ENCODE measurements around the gene GNAQ. TPM values are rescaled to one million over a fixed set of nuclear protein-coding genes. Genes with fewer than 3 reads are reported as not detected.

GNAQ gene
- total RNA-seq, 1 experiment from 2014 or later = 34.1 TPM

- H3K36me3 Mint-ChIP-seq (ENCODE audit: insufficient read depth, unreplicated experiment) = peaks cover 33% of the 10 kb centered on the region
- BruUV-seq (replicated peaks) = TSS peak; percentile 27
- TF ChIP-seq, protein P1, sequence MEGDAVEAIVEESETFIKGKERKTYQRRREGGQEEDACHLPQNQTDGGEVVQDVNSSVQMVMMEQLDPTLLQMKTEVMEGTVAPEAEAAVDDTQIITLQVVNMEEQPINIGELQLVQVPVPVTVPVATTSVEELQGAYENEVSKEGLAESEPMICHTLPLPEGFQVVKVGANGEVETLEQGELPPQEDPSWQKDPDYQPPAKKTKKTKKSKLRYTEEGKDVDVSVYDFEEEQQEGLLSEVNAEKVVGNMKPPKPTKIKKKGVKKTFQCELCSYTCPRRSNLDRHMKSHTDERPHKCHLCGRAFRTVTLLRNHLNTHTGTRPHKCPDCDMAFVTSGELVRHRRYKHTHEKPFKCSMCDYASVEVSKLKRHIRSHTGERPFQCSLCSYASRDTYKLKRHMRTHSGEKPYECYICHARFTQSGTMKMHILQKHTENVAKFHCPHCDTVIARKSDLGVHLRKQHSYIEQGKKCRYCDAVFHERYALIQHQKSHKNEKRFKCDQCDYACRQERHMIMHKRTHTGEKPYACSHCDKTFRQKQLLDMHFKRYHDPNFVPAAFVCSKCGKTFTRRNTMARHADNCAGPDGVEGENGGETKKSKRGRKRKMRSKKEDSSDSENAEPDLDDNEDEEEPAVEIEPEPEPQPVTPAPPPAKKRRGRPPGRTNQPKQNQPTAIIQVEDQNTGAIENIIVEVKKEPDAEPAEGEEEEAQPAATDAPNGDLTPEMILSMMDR (IDR thresholded peaks at IDR 0.05; ENCODE audit: unreplicated experiment) = no peak
- CTCF ChIA-PET = no interaction called here
- peak overlapping the region; percentile 95 for H3K4me3 Mint-ChIP-seq (ENCODE audit: low read depth, unreplicated experiment)
- H3K27ac Mint-ChIP-seq (ENCODE audit: unreplicated experiment) = no peak overlapping the region
- no peak for DNase-seq
- intact Hi-C loops (cut with micrococcal nuclease; ENCODE audit: unreplicated experiment) = no loop called here
- H3K9me3 Mint-ChIP-seq (ENCODE audit: low read depth, unreplicated experiment) = no peaks in the 10 kb centered on the region
- peaks cover 24% of the 10 kb centered on the region for H3K4me1 Mint-ChIP-seq (ENCODE audit: low read depth, unreplicated experiment)
- no peaks in the 10 kb centered on the region for H3K27me3 Mint-ChIP-seq (ENCODE audit: unreplicated experiment)
These were observed 2.7 kb downstream of the GNAQ start for GRCh38 chr9:78028926-78029325.

- TF ChIP-seq, protein P1 (IDR thresholded peaks at IDR 0.05; ENCODE audit: unreplicated experiment) = no peak
- CTCF ChIA-PET = interaction anchor here (0.8 to 1.4 kb wide), 3 partner anchors 41 to 53 kb away, joined by 3 to 5 read pairs (median 3); no protein-coding TSS in a partner anchor
- Mint-ChIP-seq H3K4me1 (ENCODE audit: low read depth, unreplicated experiment) (peaks cover 27% of the 10 kb centered on the region), H3K36me3 (ENCODE audit: insufficient read depth, unreplicated experiment) (peaks cover 27% of the 10 kb centered on the region), H3K27me3 (ENCODE audit: unreplicated experiment) (no peaks in the 10 kb centered on the region), H3K4me3 (ENCODE audit: low read depth, unreplicated experiment) (no peak overlapping the region), H3K9me3 (ENCODE audit: low read depth, unreplicated experiment) (no peaks in the 10 kb centered on the region), H3K27ac (ENCODE audit: unreplicated experiment) (no peak overlapping the region)
- intact Hi-C loops (cut with micrococcal nuclease; ENCODE audit: unreplicated experiment) = no loop called here
- no peak for DNase-seq
- no TSS peak for BruUV-seq (replicated peaks)
These were observed 4.7 kb downstream of the GNAQ start for GRCh38 chr9:78026947-78027346.

GRCh38 chr9:78026416-78026815, 5.2 kb downstream of the GNAQ start:
- H3K9me3 Mint-ChIP-seq (ENCODE audit: low read depth, unreplicated experiment) = no peaks in the 10 kb centered on the region
- TF ChIP-seq, protein P1 (IDR thresholded peaks at IDR 0.05; ENCODE audit: unreplicated experiment) = no peak
- no peak overlapping the region for H3K4me3 Mint-ChIP-seq (ENCODE audit: low read depth, unreplicated experiment)
- BruUV-seq (replicated peaks) = no TSS peak
- peaks cover 22% of the 10 kb centered on the region for H3K36me3 Mint-ChIP-seq (ENCODE audit: insufficient read depth, unreplicated experiment)
- H3K27ac Mint-ChIP-seq (ENCODE audit: unreplicated experiment) = no peak overlapping the region
- intact Hi-C loops (cut with micrococcal nuclease; ENCODE audit: unreplicated experiment) = no loop called here
- H3K27me3 Mint-ChIP-seq (ENCODE audit: unreplicated experiment) = no peaks in the 10 kb centered on the region
- CTCF ChIA-PET = interaction anchor here (0.8 to 1.4 kb wide), 3 partner anchors 40 to 52 kb away, joined by 3 to 5 read pairs (median 3); no protein-coding TSS in a partner anchor
- peaks cover 28% of the 10 kb centered on the region for H3K4me1 Mint-ChIP-seq (ENCODE audit: low read depth, unreplicated experiment)
- DNase-seq = no peak

DNA sequence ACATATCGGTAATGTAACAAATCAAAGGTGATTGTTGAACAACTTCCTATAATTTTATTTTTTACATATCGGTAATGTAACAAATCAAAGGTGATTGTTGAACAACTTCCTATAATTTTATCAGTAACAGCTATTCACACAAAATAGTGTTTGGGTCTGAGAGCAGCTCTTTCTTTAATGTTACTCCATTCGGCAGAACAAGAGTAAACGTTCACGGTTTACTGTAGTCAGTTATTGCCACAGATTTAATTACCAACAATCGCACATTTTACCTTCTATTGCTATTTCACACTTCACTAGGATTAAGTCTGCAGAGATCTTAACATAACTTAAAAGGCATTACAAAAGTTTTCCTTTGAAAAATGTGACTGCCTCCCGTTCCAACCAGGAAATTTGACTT, 6.4 kb downstream of the GNAQ start:
- intact Hi-C loops (cut with micrococcal nuclease; ENCODE audit: unreplicated experiment) = no loop called here
- H3K9me3 Mint-ChIP-seq (ENCODE audit: low read depth, unreplicated experiment) = no peaks in the 10 kb centered on the region
- H3K36me3 Mint-ChIP-seq (ENCODE audit: insufficient read depth, unreplicated experiment) = peaks cover 14% of the 10 kb centered on the region
- no TSS peak for BruUV-seq (replicated peaks)
- TF ChIP-seq, protein P1 (IDR thresholded peaks at IDR 0.05; ENCODE audit: unreplicated experiment) = no peak
- CTCF ChIA-PET = no interaction called here
- no peak overlapping the region for H3K4me3 Mint-ChIP-seq (ENCODE audit: low read depth, unreplicated experiment)
- peaks cover 26% of the 10 kb centered on the region for H3K4me1 Mint-ChIP-seq (ENCODE audit: low read depth, unreplicated experiment)
- DNase-seq = no peak
- H3K27ac Mint-ChIP-seq (ENCODE audit: unreplicated experiment) = no peak overlapping the region
- no peaks in the 10 kb centered on the region for H3K27me3 Mint-ChIP-seq (ENCODE audit: unreplicated experiment)
